HG02588 (cell line): ENCODE data around the gene SRPX.

Source experiments
- ATAC-seq: cut with Tn5 transposase; IDR thresholded peaks from one replicate; pipeline ENCODE4 v1.9.1; 2021; ENCODE audit warnings: mild to moderate bottlenecking, moderate library complexity; ENCODE audit not compliant: unreplicated experiment

The SRPX gene

DNA sequence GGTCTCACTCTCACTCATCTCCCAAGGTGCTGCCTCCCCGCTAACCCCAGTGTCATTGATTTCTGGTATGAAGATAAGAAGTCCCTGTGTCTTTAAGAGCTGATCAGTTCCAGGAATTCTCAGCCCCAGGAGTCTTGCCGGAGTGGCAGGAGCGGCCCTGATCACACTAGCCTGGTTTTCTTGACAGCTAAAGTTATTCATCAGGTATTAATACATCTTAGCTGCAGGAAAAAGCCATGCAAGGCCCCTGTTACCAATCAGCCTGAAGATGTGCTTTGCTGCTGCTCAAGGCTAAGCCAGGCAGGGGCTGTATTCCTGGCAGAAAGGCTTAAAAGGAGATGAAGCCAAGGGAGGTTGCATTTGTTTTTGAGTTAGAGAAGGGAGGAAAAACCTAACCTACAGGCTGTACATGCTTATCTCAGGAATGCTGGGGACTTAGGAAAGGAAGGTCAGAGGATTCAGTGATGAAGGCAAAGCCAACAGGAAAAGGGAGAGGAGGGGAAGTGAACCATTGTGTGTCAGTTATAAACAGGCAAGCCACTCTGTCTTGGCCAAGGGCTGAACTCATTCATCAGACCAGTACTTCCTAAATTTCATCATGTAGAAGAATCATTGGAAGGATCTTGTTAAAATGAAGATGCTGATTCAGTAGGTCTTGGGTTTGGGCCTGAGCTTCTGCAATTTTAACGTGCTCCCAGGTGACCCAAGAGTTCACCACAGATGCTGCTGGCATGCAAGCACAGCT is 8.6 kb downstream of the SRPX start:
- ATAC-seq = no peak

DNA sequence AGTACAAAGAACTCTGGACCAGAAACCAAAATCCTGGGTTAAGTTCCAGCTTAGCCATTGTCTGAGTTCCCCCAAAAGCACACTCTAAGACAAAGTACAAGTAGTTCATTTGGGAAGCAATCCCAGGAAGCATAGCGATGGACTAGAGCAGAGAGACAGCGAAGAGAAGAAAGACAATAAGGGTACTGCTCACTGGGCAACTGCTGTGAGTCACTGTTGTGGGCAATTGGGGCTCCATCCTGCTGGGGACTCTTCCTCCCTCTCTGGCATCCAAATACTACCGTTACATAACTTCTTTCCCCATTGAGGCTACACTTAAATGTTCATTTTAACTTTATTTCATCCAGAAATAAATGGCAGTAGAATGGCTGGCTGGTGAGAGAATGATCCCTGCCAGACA is 14.1 kb downstream of the SRPX start:
- ATAC-seq = no peak

DNA sequence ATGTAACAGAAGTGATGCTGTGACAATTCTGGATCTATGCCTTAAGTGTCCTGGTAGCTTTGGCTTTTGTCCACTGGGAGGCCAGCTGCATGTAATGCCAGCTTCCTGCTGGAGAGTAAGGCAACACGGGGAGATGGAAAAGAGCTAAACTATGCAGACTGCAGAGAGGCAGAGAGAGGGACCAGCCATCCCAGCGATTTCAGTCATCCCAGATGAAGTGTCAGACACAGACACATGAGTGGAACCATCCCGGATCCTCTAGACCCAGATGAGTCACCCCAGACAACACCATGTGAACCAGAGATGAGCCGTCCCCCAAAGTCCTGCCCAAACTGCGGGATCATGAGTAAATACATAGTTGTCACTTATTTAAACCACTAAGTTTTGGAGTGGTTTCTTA is 14.6 kb downstream of the SRPX start:
- ATAC-seq = no peak

GRCh38 chrX:38205039-38205438 is 15.6 kb downstream of the SRPX start:
- no peak for ATAC-seq

- ATAC-seq = no peak
Observed at GRCh38 chrX:38192007-38192810, 28.5 kb downstream of the SRPX start.

DNA sequence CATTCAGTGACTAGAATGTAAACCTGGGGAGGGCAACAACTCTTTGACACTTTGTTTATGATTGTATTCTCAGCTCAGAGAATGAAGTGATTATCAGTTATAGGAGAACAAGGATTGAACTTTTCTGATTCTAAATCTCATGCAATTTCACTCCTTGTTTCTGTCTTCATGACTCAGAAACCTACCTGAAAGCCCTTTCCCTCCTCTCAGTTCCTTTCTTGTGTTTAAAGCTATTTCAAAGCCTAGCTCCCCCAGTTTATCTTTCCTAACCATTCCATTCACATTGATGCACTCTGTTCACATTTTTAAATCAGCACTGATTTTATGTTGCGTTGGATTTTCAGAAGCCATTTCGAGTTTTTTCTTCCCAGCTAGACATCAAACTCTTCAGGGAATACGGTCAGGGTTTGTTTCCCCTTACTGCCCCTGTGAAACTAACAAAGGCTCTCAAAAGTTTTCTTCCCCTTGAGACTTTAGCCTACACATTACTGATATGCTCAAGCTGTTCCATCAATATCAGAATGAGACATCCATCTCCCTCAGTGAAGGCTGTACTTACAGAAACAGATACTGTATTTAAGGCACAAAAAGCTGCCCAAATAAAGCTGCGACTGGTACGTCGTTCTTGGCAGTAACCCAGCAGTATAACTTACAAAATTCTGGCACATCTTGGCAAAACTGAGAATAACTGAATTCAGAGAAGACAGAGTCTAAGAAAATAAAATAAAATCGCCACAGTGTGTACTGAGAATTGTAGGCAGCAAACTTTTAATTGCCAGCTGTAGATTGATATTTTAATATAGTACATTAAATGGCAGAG is 31.0 kb downstream of the SRPX start:
- ATAC-seq = no peak

- no peak for ATAC-seq
Observed at GRCh38 chrX:38183596-38183995, 37.1 kb downstream of the SRPX start.

- ATAC-seq = no peak
Observed at GRCh38 chrX:38181357-38181756, 39.3 kb downstream of the SRPX start.

DNA sequence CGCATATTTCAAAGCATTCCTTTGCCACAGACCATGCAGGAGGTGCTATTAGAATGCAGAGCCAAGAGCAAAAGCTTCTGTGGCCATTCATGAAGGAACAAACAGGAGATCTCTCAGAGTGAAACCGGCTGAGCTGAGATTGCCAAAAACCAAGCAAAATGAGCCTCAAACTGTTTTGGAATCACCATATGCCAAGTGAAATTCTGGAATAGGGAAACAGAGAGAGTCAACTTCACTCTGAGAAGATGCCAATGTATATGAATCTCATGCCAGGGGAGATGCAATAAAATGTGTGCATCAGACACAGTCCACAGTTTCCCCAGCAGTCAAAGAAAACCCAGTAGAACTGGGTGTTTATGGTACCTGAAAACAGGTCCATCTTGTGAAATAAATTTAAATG is 42.3 kb downstream of the SRPX start:
- ATAC-seq = no peak

- no peak for ATAC-seq
Observed at GRCh38 chrX:38175139-38175538, 45.5 kb downstream of the SRPX start.

DNA sequence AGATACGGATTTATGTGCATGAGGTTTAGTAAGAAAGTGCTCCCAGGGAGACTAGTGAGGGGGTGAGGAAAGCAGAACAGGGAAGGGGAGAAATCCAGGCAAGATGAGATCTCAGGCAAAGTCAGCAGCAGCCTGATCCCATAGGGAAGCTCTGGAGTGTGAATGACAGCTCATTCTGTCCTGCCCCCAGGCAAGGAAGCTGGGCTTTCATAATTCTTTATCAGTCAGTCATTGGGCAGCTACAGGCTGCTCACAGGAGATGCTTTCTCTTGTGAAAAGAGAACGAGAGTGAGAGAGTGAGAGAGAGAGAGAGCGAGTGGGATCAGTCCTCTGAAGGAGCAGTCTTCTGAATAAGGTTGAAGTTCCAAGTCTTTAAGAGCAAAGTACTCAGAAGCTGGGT is 48.1 kb downstream of the SRPX start:
- no peak for ATAC-seq

GRCh38 chrX:38170556-38170955 is 50.1 kb downstream of the SRPX start:
- no peak for ATAC-seq

DNA sequence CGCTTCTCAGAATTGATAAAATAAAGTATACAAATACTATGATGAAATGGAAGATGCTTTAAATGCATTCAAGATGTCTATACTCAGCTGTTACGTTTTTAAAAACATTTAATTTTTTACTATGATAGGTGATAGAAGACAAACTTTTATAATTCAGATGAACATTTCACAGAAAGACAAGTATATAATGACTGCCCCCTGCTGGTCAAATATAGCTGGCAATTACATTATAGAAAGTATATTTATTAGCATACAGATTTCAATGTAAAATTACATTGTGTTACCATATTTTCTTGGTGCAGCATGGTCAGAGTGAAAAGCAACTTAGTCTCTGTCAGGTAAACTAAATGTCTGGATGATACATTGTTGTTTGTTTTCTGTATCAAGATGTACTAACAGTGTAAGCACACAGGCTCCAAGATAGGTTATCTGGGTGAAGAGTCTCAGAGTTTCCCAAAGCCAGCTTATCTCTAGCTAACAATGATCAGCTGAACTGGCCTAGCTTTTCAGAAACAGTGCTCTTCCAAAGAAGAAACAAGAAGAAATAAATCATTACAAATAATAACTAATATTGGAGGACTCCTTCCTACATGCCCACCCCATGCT is 54.1 kb downstream of the SRPX start:
- ATAC-seq = no peak

DNA sequence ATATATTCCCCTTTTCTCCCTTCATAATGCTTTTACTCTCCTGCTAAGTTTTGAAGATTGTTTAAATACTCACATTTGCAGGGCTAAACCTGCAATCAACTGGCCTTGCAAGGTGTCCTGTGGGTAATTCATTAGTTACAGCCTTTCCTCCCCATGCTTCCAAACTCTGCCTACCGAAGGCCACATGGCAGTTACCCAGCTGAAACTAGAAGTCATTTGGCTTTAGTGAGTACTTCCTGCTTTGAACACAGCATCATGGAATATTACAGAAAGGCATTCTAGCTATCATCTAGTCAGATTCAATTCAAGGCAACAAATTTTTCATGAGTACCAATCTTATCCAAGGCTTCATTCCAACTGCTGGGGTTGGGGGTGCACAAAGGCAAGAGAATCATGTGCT is 55.6 kb downstream of the SRPX start:
- ATAC-seq = no peak

- no peak for ATAC-seq
Observed at GRCh38 chrX:38163193-38163592, 57.5 kb downstream of the SRPX start.

- no peak for ATAC-seq
Observed at GRCh38 chrX:38156838-38157237, 63.8 kb downstream of the SRPX start.

DNA sequence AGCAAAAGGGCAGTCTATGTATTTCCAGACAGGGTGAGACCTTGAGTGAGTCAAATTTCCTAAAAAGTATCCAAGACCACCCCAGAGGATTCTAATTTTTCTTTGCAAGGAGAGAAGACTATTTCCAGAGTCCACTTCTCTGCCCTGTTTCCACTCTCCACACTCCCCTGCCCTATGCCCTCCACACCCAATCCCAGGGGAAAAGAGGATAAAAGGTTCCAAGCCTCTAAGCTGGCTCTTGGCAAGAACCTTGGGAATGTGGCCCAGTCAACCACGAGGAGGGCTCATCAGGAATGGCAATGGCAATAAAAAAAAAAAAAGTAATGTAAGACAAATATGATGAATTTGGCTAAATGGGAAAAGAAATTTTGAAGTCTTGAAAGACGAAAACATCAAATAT is 65.9 kb downstream of the SRPX start:
- ATAC-seq = no peak

GRCh38 chrX:38154340-38154739 is 66.3 kb downstream of the SRPX start:
- no peak for ATAC-seq

DNA sequence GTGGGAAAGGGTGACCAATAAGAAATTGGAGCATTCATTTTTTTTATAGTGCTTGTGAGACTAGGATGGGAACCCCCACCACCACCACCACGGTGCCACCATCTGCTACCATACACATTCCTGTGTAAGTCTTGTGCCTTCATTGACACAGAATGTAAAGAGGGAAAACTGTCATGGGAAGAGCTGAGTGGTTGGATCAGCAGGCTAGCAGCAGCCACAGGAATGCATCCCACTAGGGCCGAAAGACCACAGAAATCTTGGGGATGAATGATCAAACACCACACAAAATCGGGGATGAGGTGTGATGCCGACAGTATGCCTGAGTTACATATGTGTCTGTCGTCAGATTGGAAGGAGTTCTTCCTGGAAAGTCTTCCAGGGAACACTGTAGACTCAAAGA is 69.2 kb downstream of the SRPX start:
- no peak for ATAC-seq

DNA sequence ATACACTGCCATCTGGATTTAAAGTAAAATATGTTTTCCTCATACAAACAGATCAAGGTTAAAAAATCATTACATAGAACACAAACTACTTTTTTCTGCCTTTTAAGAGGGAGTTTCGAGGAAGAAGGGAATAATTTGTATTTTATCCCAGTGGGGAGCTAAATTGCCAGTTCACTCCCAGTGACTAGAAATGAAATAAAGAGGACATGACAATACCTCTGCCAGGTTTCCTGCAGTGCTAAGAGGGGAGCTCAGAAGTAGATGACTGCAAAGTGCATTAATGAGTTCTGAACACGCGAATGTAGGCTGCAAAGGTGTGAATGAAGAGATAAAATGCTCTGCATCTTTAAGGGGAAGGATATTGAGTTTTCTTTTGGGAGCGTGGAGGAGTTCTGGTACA is 69.7 kb downstream of the SRPX start:
- no peak for ATAC-seq

DNA sequence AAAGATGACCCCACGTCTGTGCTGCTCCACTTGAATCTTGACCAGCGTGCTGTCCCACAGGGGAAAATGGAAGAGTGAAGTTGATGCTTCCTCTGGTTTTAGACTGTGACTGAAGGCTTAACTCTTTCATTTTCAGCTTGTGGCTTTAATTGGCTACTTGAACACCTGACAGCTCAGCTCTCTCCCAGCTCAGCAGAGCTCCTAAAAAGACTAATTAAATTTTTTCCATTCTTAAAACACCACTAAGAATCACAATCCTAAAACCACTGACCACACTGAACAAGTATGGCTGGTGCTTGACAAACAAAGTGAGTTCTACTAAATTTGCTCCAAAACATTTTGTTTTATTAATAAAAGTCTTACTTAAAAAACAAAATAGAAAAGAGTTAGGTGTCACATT is 71.7 kb downstream of the SRPX start:
- ATAC-seq = no peak
